Vagina (tissue), 2 donors: ENCODE measurements around the gene SOS2. TPM values are rescaled to one million over a fixed set of nuclear protein-coding genes. Genes with fewer than 3 reads are reported as not detected.

Experiments used
- DNase-seq, 2 donors: peaks; one replicate each; pipeline ENCODE4 v3.0.0-alpha.2; 2017; ENCODE audit errors: extremely low spot score in 2 of 2
- H3K27ac ChIP-seq: fragments of 200-600 bp; sonication (generic); one replicate; pipeline ENCODE4 v1.5.1; 2019
- H3K27me3 ChIP-seq: fragments of 200-600 bp; sonication (generic); one replicate; pipeline ENCODE4 v1.5.1; 2019
- H3K36me3 ChIP-seq, 2 donors: fragments of 200-600 bp; sonication (generic); one replicate each; pipeline ENCODE4 v1.5.1; 2017 to 2019
- H3K4me1 ChIP-seq: fragments of 200-600 bp; sonication (generic); one replicate; pipeline ENCODE4 v1.5.1; 2019
- H3K4me3 ChIP-seq, 2 donors: fragments of 200-600 bp; sonication (generic); 1 replicate in 1 of 2; 2 replicates in 1 of 2; pipeline ENCODE4 v1.5.1; 2016 to 2019
- H3K9me3 ChIP-seq: fragments of 200-600 bp; sonication (generic); one replicate; pipeline ENCODE4 v1.5.1; 2019
- POLR2A ChIP-seq, 2 donors: fragments of 450-650 bp; IDR thresholded peaks; one replicate each; pipeline ENCODE4 v1.6.1; 2017; ENCODE audit warnings: antibody characterized with exemption in 2 of 2, mild to moderate bottlenecking in 2 of 2, moderate library complexity in 2 of 2
- POLR2AphosphoS5 ChIP-seq, 2 donors: sonication (generic); formaldehyde crosslinking; IDR thresholded peaks; one replicate each; pipeline ENCODE4 v1.9.0; 2017; ENCODE audit warnings: antibody characterized with exemption in 2 of 2, mild to moderate bottlenecking in 2 of 2, low read depth in 1 of 2; ENCODE audit not compliant: insufficient read depth in 1 of 2
- intact Hi-C: fragments of 100-400 bp; cut with DNase I; formaldehyde crosslinking; loops from one replicate; pipeline ENCODE4 v1.15.1; 2023
- total RNA-seq: library from RNA; depleted of rRNA; stranded (reverse); fragments of >200 nt; gene quantifications from one replicate; pipeline ENCODE4 v1.2.3, GENCODE V29; 2016
- TF ChIP-seq, protein P1 (sequence below), 3 experiments: fragments of 450-650 bp in 2 of 3; fragments of 200-600 bp in 1 of 3; sonication (generic) in 1 of 3; IDR thresholded peaks; one replicate each; pipeline ENCODE4 v1.5.1; 2017 to 2019; ENCODE audit warnings: antibody characterized with exemption in 3 of 3, mild to moderate bottlenecking in 2 of 3, moderate library complexity in 2 of 3

SOS2 gene
- total RNA-seq, 1 donor from 2014 or later: 23.8 TPM

DNA sequence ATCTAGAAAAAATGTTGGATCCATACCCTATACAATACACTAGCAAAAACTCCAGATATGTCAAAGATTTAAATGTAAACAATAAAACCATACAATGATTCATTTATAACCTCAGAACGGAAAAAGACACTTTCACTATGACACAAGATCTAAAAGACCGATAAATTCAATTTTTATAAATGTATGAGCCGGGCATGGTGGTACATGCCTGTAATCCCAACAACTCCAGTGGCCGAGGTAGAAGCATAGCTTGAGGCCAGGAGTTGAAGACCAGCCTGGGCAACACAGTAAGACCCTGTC, 2.5 kb upstream of the SOS2 start:
- H3K9me3 ChIP-seq: no peaks in the 10 kb centered on the region
- intact Hi-C loops: no loop called here
- H3K36me3 ChIP-seq: no peaks in the 10 kb centered on the region
- no peak for TF ChIP-seq POLR2A (IDR thresholded peaks at IDR 0.05)
- TF ChIP-seq, protein P1, sequence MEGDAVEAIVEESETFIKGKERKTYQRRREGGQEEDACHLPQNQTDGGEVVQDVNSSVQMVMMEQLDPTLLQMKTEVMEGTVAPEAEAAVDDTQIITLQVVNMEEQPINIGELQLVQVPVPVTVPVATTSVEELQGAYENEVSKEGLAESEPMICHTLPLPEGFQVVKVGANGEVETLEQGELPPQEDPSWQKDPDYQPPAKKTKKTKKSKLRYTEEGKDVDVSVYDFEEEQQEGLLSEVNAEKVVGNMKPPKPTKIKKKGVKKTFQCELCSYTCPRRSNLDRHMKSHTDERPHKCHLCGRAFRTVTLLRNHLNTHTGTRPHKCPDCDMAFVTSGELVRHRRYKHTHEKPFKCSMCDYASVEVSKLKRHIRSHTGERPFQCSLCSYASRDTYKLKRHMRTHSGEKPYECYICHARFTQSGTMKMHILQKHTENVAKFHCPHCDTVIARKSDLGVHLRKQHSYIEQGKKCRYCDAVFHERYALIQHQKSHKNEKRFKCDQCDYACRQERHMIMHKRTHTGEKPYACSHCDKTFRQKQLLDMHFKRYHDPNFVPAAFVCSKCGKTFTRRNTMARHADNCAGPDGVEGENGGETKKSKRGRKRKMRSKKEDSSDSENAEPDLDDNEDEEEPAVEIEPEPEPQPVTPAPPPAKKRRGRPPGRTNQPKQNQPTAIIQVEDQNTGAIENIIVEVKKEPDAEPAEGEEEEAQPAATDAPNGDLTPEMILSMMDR (IDR thresholded peaks at IDR 0.05): no peak
- TF ChIP-seq POLR2AphosphoS5 (IDR thresholded peaks at IDR 0.05; ENCODE audit: insufficient read depth in 1 of 2, low read depth in 1 of 2): no peak
- no peaks in the 10 kb centered on the region for H3K27me3 ChIP-seq
- peaks cover 29% of the 10 kb centered on the region for H3K4me1 ChIP-seq
- no peak overlapping the region for H3K27ac ChIP-seq
- no peak for DNase-seq
- no peak overlapping the region for H3K4me3 ChIP-seq

- H3K27me3 ChIP-seq: no peaks in the 10 kb centered on the region
- DNase-seq: no peak
- intact Hi-C loops: no loop called here
- H3K4me1 ChIP-seq: peaks cover 35% of the 10 kb centered on the region
- no peak overlapping the region for H3K4me3 ChIP-seq
- TF ChIP-seq POLR2A (IDR thresholded peaks at IDR 0.05) (no peak), POLR2AphosphoS5 (IDR thresholded peaks at IDR 0.05; ENCODE audit: insufficient read depth in 1 of 2, low read depth in 1 of 2) (no peak)
- H3K36me3 ChIP-seq: no peaks in the 10 kb centered on the region
- no peaks in the 10 kb centered on the region for H3K9me3 ChIP-seq
- no peak overlapping the region for H3K27ac ChIP-seq
Measured at GRCh38 chr14:50233166-50233950, 2.0 kb upstream of the SOS2 start.

DNA sequence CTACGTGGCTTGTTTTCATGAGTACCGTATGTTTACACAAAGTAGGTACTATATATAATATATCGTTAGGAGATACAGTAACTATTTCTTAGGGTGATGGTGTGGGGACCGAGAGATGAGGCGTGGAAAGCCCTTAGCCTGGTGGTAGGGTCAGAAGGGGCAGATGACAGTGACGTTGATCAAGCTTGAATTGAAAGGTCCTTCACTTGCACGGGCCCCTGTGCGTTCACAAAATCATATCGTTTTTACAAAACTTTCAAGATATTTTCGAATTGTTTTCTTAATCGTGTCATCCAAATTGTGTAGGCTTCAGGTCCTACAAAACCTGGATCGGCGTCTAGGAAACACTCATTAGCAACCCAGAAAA, 881 bp upstream of the SOS2 start:
- intact Hi-C loops: no loop called here

GRCh38 chr14:50230701-50231474, 490 bp downstream of the SOS2 start:
- intact Hi-C loops: no loop called here

More for the DNA sequence above, 881 bp upstream of the SOS2 start:
- no peaks in the 10 kb centered on the region for H3K36me3 ChIP-seq
- H3K4me1 ChIP-seq: peaks cover 44% of the 10 kb centered on the region
- no peaks in the 10 kb centered on the region for H3K9me3 ChIP-seq
- peak overlapping the region; percentile 66 to 85 for H3K4me3 ChIP-seq
- H3K27me3 ChIP-seq: no peaks in the 10 kb centered on the region
- no peak for DNase-seq
- peak overlapping the region; percentile 96 for H3K27ac ChIP-seq
- TF ChIP-seq, protein P1 (IDR thresholded peaks at IDR 0.05): no peak
- TF ChIP-seq POLR2A (IDR thresholded peaks at IDR 0.05) (no peak), POLR2AphosphoS5 (IDR thresholded peaks at IDR 0.05; ENCODE audit: insufficient read depth in 1 of 2, low read depth in 1 of 2) (no peak)

DNA sequence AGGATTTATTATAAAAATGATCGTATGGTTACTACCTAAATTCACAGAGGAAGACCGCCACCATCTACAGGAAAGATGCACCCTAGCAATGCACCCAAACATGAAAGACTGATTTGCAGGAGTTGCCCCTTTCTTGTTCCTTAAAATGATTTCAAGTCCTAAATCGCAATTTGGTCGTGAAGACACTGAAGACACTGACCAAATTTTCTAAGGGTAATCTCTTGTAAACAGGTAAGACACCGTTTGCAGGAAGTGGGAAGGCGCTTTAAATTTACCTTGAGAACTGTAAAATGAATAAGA, 1.0 kb downstream of the SOS2 start:
- TF ChIP-seq, protein P1 (IDR thresholded peaks at IDR 0.05): no peak
- TF ChIP-seq POLR2AphosphoS5 (IDR thresholded peaks at IDR 0.05; ENCODE audit: insufficient read depth in 1 of 2, low read depth in 1 of 2): peak in 1 of 2 donors; percentile 7
- no peaks in the 10 kb centered on the region for H3K27me3 ChIP-seq
- peaks cover 63% of the 10 kb centered on the region for H3K4me1 ChIP-seq
- peak overlapping the region; percentile 66 to 85 for H3K4me3 ChIP-seq
- intact Hi-C loops: no loop called here
- no peaks in the 10 kb centered on the region for H3K9me3 ChIP-seq
- H3K36me3 ChIP-seq: no peaks in the 10 kb centered on the region
- no peak for DNase-seq
- peak overlapping the region; percentile 96 for H3K27ac ChIP-seq

More at GRCh38 chr14:50230701-50231474, 490 bp downstream of the SOS2 start:
- Histone ChIP-seq H3K4me3 (peak overlapping the region; percentile 66 to 85), H3K9me3 (no peaks in the 10 kb centered on the region), H3K4me1 (peaks cover 57% of the 10 kb centered on the region), H3K36me3 (no peaks in the 10 kb centered on the region), H3K27ac (peak overlapping the region; percentile 96), H3K27me3 (no peaks in the 10 kb centered on the region)
- DNase-seq: no peak
- TF ChIP-seq, protein P1 (IDR thresholded peaks at IDR 0.05): no peak
- TF ChIP-seq POLR2AphosphoS5 (IDR thresholded peaks at IDR 0.05; ENCODE audit: insufficient read depth in 1 of 2, low read depth in 1 of 2): peak in 1 of 2 donors; percentile 23
